Tibial nerve (tissue), 4 donors: ENCODE results near the gene MS4A13.

Source experiments
- CTCF ChIP-seq, 5 experiments: fragments of 200-600 bp in 3 of 5; fragments of 450-650 bp in 2 of 5; sonication (generic) in 3 of 5; IDR thresholded peaks; one replicate each; pipeline ENCODE4 v1.5.1; 2016 to 2019; ENCODE audit warnings: antibody characterized with exemption in 5 of 5, mild to moderate bottlenecking in 3 of 5, moderate library complexity in 2 of 5
- EP300 ChIP-seq, 2 donors: sonication (generic); formaldehyde crosslinking; IDR thresholded peaks; one replicate each; pipeline ENCODE4 v1.6.1; 2017; ENCODE audit warnings: antibody characterized with exemption in 2 of 2, mild to moderate bottlenecking in 1 of 2
- POLR2A ChIP-seq, 2 donors: fragments of 450-650 bp; IDR thresholded peaks; one replicate each; pipeline ENCODE4 v1.6.1; 2017; ENCODE audit warnings: antibody characterized with exemption in 2 of 2, mild to moderate bottlenecking in 2 of 2, moderate library complexity in 2 of 2

- TF ChIP-seq CTCF (IDR thresholded peaks at IDR 0.05) (no peak), POLR2A (IDR thresholded peaks at IDR 0.05) (no peak), EP300 (IDR thresholded peaks at IDR 0.05) (no peak)
Measured at GRCh38 chr11:60512651-60513225, 2.5 kb upstream of the MS4A13 start.
